Caco-2 (cell line): ENCODE data around the gene LRRTM1. TPM values are rescaled to one million over a fixed set of nuclear protein-coding genes. Genes with fewer than 3 reads are reported as not detected.

ENCODE experiments used
- BruUV-seq: library from RNA; stranded (reverse); fragments of 400-500 nt; replicated peaks from 2 replicates; lab custom pipeline; 2021; lab: Mats Ljungman, UMichigan
- CTCF ChIA-PET: fragments of 300-600 bp; sonication (Branson Sonifier 250); formaldehyde crosslinking; loops from one replicate; lab custom pipeline; 2022; ENCODE audit warnings: antibody characterized with exemption; lab: Charles Lee
- POLR2A ChIA-PET: fragments of 300-600 bp; sonication (Branson Sonifier 250); formaldehyde crosslinking; loops from one replicate; lab custom pipeline; 2022; ENCODE audit warnings: antibody characterized with exemption; lab: Charles Lee
- DNase-seq, 2 experiments: peaks; one replicate each; pipeline versions ENCODE4 v3.0.0 to v3.0.0-alpha.2; 2020 to 2022
- H3K27me3 ChIP-seq: replicated peaks from 2 replicates; pipeline ENCODE4 v1.6.0; 2011; ENCODE audit warnings: low read length; ENCODE audit not compliant: control insufficient read depth, insufficient read depth
- H3K36me3 ChIP-seq: 2 replicates; pipeline ENCODE4 v1.5.1; 2011; ENCODE audit warnings: low read length; ENCODE audit not compliant: control insufficient read depth, insufficient read depth
- H3K4me1 ChIP-seq: fragments of 250-450 bp; sonication (Bioruptor Pico); 2 replicates; pipeline ENCODE4 v1.5.1; 2020; ENCODE audit warnings: mild to moderate bottlenecking
- H3K4me3 ChIP-seq: 2 replicates; pipeline ENCODE4 v1.5.1; 2011; ENCODE audit warnings: low read depth, mild to moderate bottlenecking, control low read depth, low read length
- H3K9me3 ChIP-seq: fragments of 250-450 bp; sonication (Bioruptor Pico); 2 replicates; pipeline ENCODE4 v1.5.1; 2020; ENCODE audit warnings: mild to moderate bottlenecking, moderate library complexity
- H3K27ac Mint-ChIP-seq: one replicate; pipeline ENCODE4 v1.8.0; 2022; ENCODE audit warnings: mixed read lengths; ENCODE audit not compliant: unreplicated experiment
- H3K27me3 Mint-ChIP-seq: one replicate; pipeline ENCODE4 v1.8.0; 2022; ENCODE audit warnings: mixed read lengths; ENCODE audit not compliant: insufficient read depth, unreplicated experiment
- H3K36me3 Mint-ChIP-seq: one replicate; pipeline ENCODE4 v1.8.0; 2022; ENCODE audit warnings: mild to moderate bottlenecking, mixed read lengths; ENCODE audit not compliant: insufficient read depth, unreplicated experiment
- H3K4me1 Mint-ChIP-seq: one replicate; pipeline ENCODE4 v1.8.0; 2022; ENCODE audit warnings: low read depth, mixed read lengths; ENCODE audit not compliant: unreplicated experiment
- H3K4me3 Mint-ChIP-seq: one replicate; pipeline ENCODE4 v1.8.0; 2022; ENCODE audit warnings: mild to moderate bottlenecking, moderate library complexity, mixed read lengths; ENCODE audit not compliant: unreplicated experiment
- H3K9me3 Mint-ChIP-seq: one replicate; pipeline ENCODE4 v1.8.0; 2022; ENCODE audit warnings: mixed read lengths; ENCODE audit not compliant: unreplicated experiment
- CTCF ChIP-seq, 2 experiments: fragments of 200-600 bp in 1 of 2; IDR thresholded peaks; 1 replicate in 1 of 2; 2 replicates in 1 of 2; pipeline versions ENCODE4 v1.5.1 to v1.8.0; 2011 to 2022; ENCODE audit warnings: antibody characterized with exemption in 1 of 2, control low read depth in 1 of 2, inconsistent platforms in 1 of 2, low read depth in 1 of 2, low read length in 1 of 2, mild to moderate bottlenecking in 1 of 2, moderate library complexity in 1 of 2; ENCODE audit not compliant: insufficient read depth in 1 of 2, severe bottlenecking in 1 of 2, unreplicated experiment in 1 of 2
- intact Hi-C: fragments of 100-400 bp; cut with micrococcal nuclease; formaldehyde crosslinking; loops from one replicate; pipeline ENCODE4 v1.10.0; 2022; ENCODE audit not compliant: unreplicated experiment
- total RNA-seq: library from RNA; stranded (reverse); gene quantifications from 2 replicates; pipeline ENCODE4 v1.2.3, GENCODE V29; 2022

Gene LRRTM1
- total RNA-seq, 1 experiment from 2014 or later, result not detected

GRCh38 chr2:80329491-80329890 is 24.9 kb upstream of the LRRTM1 start:
- no peaks in the 10 kb centered on the region for H3K4me1 Mint-ChIP-seq
- no peak overlapping the region for H3K27ac Mint-ChIP-seq
- no peak for TF ChIP-seq CTCF (IDR thresholded peaks at IDR 0.05; ENCODE audit: insufficient read depth in 1 of 2, low read depth in 1 of 2, low read length in 1 of 2, severe bottlenecking in 1 of 2, unreplicated experiment in 1 of 2)
- no peaks in the 10 kb centered on the region for H3K9me3 ChIP-seq
- no peaks in the 10 kb centered on the region; the same call in 1 of the 2 replicates for H3K36me3 ChIP-seq
- H3K36me3 Mint-ChIP-seq, result no peaks in the 10 kb centered on the region
- H3K4me1 ChIP-seq, result no peaks in the 10 kb centered on the region
- H3K9me3 Mint-ChIP-seq, result no peaks in the 10 kb centered on the region
- H3K27me3 Mint-ChIP-seq, result peaks cover 2% of the 10 kb centered on the region
- no peak for DNase-seq
- ChIA-PET CTCF (no interaction called here), POLR2A (no interaction called here)
- no peak overlapping the region for H3K4me3 ChIP-seq
- intact Hi-C loops, result no loop called here
- no TSS peak for BruUV-seq
- H3K4me3 Mint-ChIP-seq, result no peak overlapping the region
- H3K27me3 ChIP-seq, result no peaks in the 10 kb centered on the region

- H3K27me3 ChIP-seq, result no peaks in the 10 kb centered on the region
- H3K4me3 Mint-ChIP-seq, result no peak overlapping the region
- intact Hi-C loops, result no loop called here
- no TSS peak for BruUV-seq
- DNase-seq, result no peak
- no peaks in the 10 kb centered on the region for H3K27me3 Mint-ChIP-seq
- CTCF ChIA-PET, result interaction anchor here (1.3 kb wide), 1 partner anchor 171 kb away, joined by 3 read pairs; no protein-coding TSS in a partner anchor
- H3K36me3 Mint-ChIP-seq, result no peaks in the 10 kb centered on the region
- H3K27ac Mint-ChIP-seq, result no peak overlapping the region
- no peaks in the 10 kb centered on the region for H3K9me3 Mint-ChIP-seq
- no peaks in the 10 kb centered on the region for H3K4me1 ChIP-seq
- no peaks in the 10 kb centered on the region for H3K4me1 Mint-ChIP-seq
- H3K4me3 ChIP-seq, result no peak overlapping the region
- H3K36me3 ChIP-seq, result no peaks in the 10 kb centered on the region; the same call in 1 of the 2 replicates
- H3K9me3 ChIP-seq, result no peaks in the 10 kb centered on the region
- POLR2A ChIA-PET, result no interaction called here
- TF ChIP-seq CTCF (IDR thresholded peaks at IDR 0.05; ENCODE audit: insufficient read depth in 1 of 2, low read depth in 1 of 2, low read length in 1 of 2, severe bottlenecking in 1 of 2, unreplicated experiment in 1 of 2), result no peak
Observed at GRCh38 chr2:80328159-80328571, 23.6 kb upstream of the LRRTM1 start.

GRCh38 chr2:80326861-80327260 is 22.3 kb upstream of the LRRTM1 start:
- no peak overlapping the region for H3K27ac Mint-ChIP-seq
- POLR2A ChIA-PET, result no interaction called here
- H3K4me3 Mint-ChIP-seq, result no peak overlapping the region
- no peaks in the 10 kb centered on the region for H3K9me3 ChIP-seq
- intact Hi-C loops, result loop anchor here (1.0 kb wide), 1 partner anchor 172 kb away; no protein-coding TSS in a partner anchor
- H3K4me3 ChIP-seq, result no peak overlapping the region
- DNase-seq, result no peak
- no peaks in the 10 kb centered on the region for H3K27me3 ChIP-seq
- H3K36me3 ChIP-seq, result no peaks in the 10 kb centered on the region; the same call in 1 of the 2 replicates
- no peaks in the 10 kb centered on the region for H3K4me1 Mint-ChIP-seq
- CTCF ChIA-PET, result interaction anchor here (1.2 to 1.3 kb wide), 2 partner anchors 172 to 174 kb away, joined by 3 read pairs; no protein-coding TSS in a partner anchor
- no peaks in the 10 kb centered on the region for H3K9me3 Mint-ChIP-seq
- no TSS peak for BruUV-seq
- no peak for TF ChIP-seq CTCF (IDR thresholded peaks at IDR 0.05; ENCODE audit: insufficient read depth in 1 of 2, low read depth in 1 of 2, low read length in 1 of 2, severe bottlenecking in 1 of 2, unreplicated experiment in 1 of 2)
- no peaks in the 10 kb centered on the region for H3K27me3 Mint-ChIP-seq
- H3K4me1 ChIP-seq, result no peaks in the 10 kb centered on the region
- no peaks in the 10 kb centered on the region for H3K36me3 Mint-ChIP-seq
